ENCODE data around the gene FUNDC2. TPM values are rescaled to one million over a fixed set of nuclear protein-coding genes. Genes with fewer than 3 reads are reported as not detected.
A peak's percentile ranks its signal among the peaks of the same experiment; 100 is the strongest.

Gene FUNDC2
- total RNA-seq, 6 experiments from 2014 or later: 24.2 to 70.5 (median 39.7) TPM

DNA sequence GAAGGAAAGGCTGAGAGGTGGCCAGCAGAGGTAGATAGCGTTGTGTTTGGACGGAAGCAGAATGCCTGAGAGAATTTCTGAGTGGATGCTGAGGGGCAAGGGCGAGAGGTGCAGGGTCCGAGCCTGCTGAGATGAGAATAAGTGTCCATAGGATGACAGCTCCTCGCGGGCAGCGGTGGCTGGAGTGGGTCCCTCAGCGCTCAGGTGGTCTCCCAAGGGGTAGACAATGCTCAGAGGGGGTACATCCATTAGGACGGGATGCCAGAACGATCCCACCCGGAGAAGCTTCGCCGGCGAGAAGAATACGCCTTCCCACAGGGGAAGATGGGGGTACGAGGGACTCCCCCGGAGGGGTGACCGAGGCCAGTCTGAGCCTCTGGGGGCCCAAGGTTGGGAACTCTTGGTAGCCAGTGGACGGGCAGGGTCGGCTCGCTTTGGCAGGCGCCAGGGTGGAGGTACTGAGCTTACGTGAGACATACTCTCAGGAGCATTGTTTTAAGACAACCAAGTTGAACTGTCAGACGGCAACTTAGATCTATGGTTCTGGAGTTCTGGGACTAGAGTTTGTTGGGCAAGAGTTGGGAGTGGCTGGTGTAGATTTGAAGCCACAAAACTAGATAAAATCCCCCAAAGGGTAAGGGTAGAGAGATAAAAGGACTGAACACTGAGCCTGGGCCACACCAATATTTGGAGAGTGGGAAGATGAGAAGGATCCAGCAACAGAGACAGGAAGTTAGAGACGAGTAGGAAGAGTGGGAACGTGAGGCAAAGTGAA is 60.5 kb downstream of the FUNDC2 start:
- Histone ChIP-seq H3K9me3 (no peaks in the 10 kb centered on the region), H3K4me1 (no peaks in the 10 kb centered on the region), H3K36me3 (no peaks in the 10 kb centered on the region), H3K4me3 (no peak overlapping the region), H3K27me3 (no peaks in the 10 kb centered on the region), H3K27ac (no peak overlapping the region)
- no peak for TF ChIP-seq POLR2A (IDR thresholded peaks at IDR 0.05)
- TF ChIP-seq, protein P1, sequence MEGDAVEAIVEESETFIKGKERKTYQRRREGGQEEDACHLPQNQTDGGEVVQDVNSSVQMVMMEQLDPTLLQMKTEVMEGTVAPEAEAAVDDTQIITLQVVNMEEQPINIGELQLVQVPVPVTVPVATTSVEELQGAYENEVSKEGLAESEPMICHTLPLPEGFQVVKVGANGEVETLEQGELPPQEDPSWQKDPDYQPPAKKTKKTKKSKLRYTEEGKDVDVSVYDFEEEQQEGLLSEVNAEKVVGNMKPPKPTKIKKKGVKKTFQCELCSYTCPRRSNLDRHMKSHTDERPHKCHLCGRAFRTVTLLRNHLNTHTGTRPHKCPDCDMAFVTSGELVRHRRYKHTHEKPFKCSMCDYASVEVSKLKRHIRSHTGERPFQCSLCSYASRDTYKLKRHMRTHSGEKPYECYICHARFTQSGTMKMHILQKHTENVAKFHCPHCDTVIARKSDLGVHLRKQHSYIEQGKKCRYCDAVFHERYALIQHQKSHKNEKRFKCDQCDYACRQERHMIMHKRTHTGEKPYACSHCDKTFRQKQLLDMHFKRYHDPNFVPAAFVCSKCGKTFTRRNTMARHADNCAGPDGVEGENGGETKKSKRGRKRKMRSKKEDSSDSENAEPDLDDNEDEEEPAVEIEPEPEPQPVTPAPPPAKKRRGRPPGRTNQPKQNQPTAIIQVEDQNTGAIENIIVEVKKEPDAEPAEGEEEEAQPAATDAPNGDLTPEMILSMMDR (IDR thresholded peaks at IDR 0.05): no peak
- intact Hi-C loops (cut with DNase I): no loop called here
- DNase-seq: no peak
- 74% methylated on average over 16 of the region's 26 CpGs for WGBS (ENCODE audit: insufficient coverage, low coverage, low lambda C conversion rate, missing lambda C conversion rate)
- ATAC-seq: no peak

DNA sequence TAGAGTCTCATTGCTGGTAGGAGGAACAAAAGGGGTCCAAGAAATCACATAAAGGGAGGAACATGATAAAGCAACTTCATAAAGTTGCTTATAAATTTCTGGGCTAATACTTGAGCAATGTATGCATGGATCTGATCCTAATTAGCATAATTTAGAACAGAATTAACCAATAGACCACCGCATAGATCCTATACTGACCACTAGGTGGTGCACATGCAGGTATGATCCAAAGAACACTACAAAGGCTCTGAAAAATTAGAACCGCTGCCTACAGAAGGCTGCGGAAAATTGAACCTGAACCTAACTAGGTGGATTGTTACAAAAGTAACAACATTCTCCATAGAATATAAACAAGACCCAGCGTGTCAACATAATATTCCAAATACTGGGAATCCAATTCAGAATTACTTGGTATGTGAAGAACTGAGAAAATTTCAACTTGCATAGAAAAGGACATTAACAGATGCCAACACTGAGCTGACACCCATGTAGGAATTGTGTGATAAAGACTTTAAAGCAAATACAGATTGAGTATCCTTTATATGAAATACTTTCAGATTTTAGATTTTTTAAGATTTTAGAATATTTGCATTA is 67.9 kb downstream of the FUNDC2 start:
- whole genome bisulfite sequencing (ENCODE audit: insufficient coverage, low coverage, low lambda C conversion rate, missing lambda C conversion rate): 14% methylated on average over 4 of the region's 4 CpGs
- no peaks in the 10 kb centered on the region for H3K36me3 ChIP-seq
- no peak overlapping the region for H3K4me3 ChIP-seq
- H3K27me3 ChIP-seq: no peaks in the 10 kb centered on the region
- intact Hi-C loops (cut with DNase I): no loop called here
- ATAC-seq (peak; percentile 69 to 78 (median 74)), DNase-seq (no peak)
- no peaks in the 10 kb centered on the region for H3K4me1 ChIP-seq
- no peak for TF ChIP-seq POLR2A (IDR thresholded peaks at IDR 0.05)
- TF ChIP-seq, protein P1 (IDR thresholded peaks at IDR 0.05): peak; percentile 62 to 70 (median 62)
- H3K9me3 ChIP-seq: no peaks in the 10 kb centered on the region
- H3K27ac ChIP-seq: no peak overlapping the region

DNA sequence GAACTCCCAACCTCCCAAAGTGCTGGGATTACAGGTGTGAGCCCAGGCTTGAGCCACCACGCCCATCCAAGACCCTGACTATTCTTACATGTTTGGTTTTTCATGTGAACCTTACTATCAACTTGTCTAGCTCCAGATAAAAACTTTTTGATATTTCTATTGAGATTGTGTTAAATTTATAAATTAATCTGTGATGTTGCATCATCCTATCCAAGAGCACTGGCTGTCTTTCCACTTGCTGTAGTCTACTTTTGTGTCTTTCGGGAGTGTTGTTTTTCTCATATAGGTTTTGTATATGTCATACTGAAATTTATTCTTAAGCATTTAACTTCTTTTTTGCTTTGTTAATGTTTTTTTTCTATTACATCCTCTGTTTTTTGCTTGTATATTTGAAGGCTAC is 79.3 kb downstream of the FUNDC2 start:
- DNase-seq (no peak), ATAC-seq (no peak)
- WGBS (ENCODE audit: insufficient coverage, low coverage, low lambda C conversion rate, missing lambda C conversion rate): 54% methylated on average over 2 of the region's 2 CpGs
- Histone ChIP-seq H3K4me3 (no peak overlapping the region), H3K36me3 (no peaks in the 10 kb centered on the region), H3K27ac (no peak overlapping the region), H3K9me3 (no peaks in the 10 kb centered on the region), H3K27me3 (no peaks in the 10 kb centered on the region), H3K4me1 (no peaks in the 10 kb centered on the region)
- intact Hi-C loops (cut with DNase I): no loop called here
- no peak for TF ChIP-seq POLR2A (IDR thresholded peaks at IDR 0.05)
- TF ChIP-seq, protein P1 (IDR thresholded peaks at IDR 0.05): no peak

DNA sequence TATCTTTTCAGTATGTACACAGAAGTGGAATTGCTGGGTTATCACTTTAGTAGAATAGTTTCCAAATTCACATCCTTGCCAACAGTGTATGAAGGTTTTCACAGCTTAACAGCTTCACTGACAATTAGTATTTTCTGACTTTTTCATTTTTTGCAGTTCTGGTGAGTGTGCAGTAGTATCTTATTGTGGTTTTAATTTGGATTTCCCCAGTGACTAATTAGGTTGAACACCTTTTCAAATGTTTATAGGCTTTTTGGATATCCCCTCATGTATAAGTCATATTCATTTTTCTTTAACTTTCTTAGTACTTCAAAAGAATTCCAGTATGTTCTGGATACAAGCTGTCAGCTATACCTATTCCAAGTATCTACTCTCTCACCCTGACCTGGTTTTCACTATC is 81.8 kb downstream of the FUNDC2 start:
- no peak for DNase-seq
- TF ChIP-seq, protein P1 (IDR thresholded peaks at IDR 0.05): no peak
- TF ChIP-seq POLR2A (IDR thresholded peaks at IDR 0.05): no peak
- H3K4me1 ChIP-seq: no peaks in the 10 kb centered on the region
- H3K27ac ChIP-seq: no peak overlapping the region
- H3K36me3 ChIP-seq: no peaks in the 10 kb centered on the region
- H3K27me3 ChIP-seq: no peaks in the 10 kb centered on the region
- no peak for ATAC-seq
- no peak overlapping the region for H3K4me3 ChIP-seq
- no peaks in the 10 kb centered on the region for H3K9me3 ChIP-seq
- intact Hi-C loops (cut with DNase I): no loop called here

Other genes starting within 250 kb of the FUNDC2 start
- 10 to 100 TPM; 20.2 to 51.7 (median 32.5) TPM for gene MPP1, start 221.4 kb upstream of the FUNDC2 start, total RNA-seq
- gene SMIM9, start 192.2 kb upstream of the FUNDC2 start, total RNA-seq: not detected
- gene F8A1, start 140.5 kb upstream of the FUNDC2 start, total RNA-seq: 10 to 100 TPM; 13.1 to 24.7 (median 17.6) TPM
- 10 to 100 TPM; 19.4 to 36.2 (median 26.3) TPM for gene F8, start 4.1 kb upstream of the FUNDC2 start, total RNA-seq
- 10 to 100 TPM in 2 of 6 experiments, 1 to 10 TPM in 4; 3.9 to 12.2 (median 7.6) TPM for gene CMC4, start 44.3 kb downstream of the FUNDC2 start, total RNA-seq
- gene MTCP1, start 44.3 kb downstream of the FUNDC2 start, total RNA-seq: 10 to 100 TPM in 4 of 6 experiments, 1 to 10 TPM in 1, under 1 TPM in 1; 0.98 to 26.8 (median 16.6) TPM
- gene BRCC3, start 44.7 kb downstream of the FUNDC2 start, total RNA-seq: 10 to 100 TPM; 10.1 to 13.4 (median 10.5) TPM
- gene VBP1, start 189.6 kb downstream of the FUNDC2 start, total RNA-seq: 10 to 100 TPM; 14.5 to 18.9 (median 16.8) TPM
- gene RAB39B, start 237.6 kb downstream of the FUNDC2 start, total RNA-seq: under 1 TPM in 4 of 6 experiments, not detected in 2; 0.05 to 0.11 (median 0.06) TPM

Measured in right lobe of liver (tissue), 6 donors.